Mesenchymal stem cell (in vitro differentiated cells and primary cell): Measurements from ENCODE around the gene HDHD3.

ENCODE experiments used
- DNase-seq: peaks from one replicate; pipeline ENCODE4 v3.0.0-alpha.2; 2013
- H2AFZ ChIP-seq: one replicate; pipeline ENCODE4 v1.6.1; 2013; ENCODE audit warnings: low read depth, mild to moderate bottlenecking, control low read depth, inconsistent platforms, low read length, moderate library complexity
- H2AK5ac ChIP-seq: 2 replicates; pipeline ENCODE4 v1.6.1; 2013; ENCODE audit warnings: low read length, moderate library complexity, mild to moderate bottlenecking, inconsistent platforms; ENCODE audit not compliant: severe bottlenecking
- H2BK120ac ChIP-seq: one replicate; pipeline ENCODE4 v1.6.1; 2013; ENCODE audit warnings: low read depth, mild to moderate bottlenecking, inconsistent platforms, low read length, moderate library complexity
- H2BK12ac ChIP-seq, 2 experiments: one replicate each; pipeline ENCODE4 v1.6.1; 2013; ENCODE audit warnings: inconsistent platforms in 2 of 2, low read length in 2 of 2, mild to moderate bottlenecking in 2 of 2, moderate library complexity in 2 of 2, control low read depth in 1 of 2
- H2BK15ac ChIP-seq: one replicate; pipeline ENCODE4 v1.6.1; 2013; ENCODE audit warnings: mild to moderate bottlenecking, low read depth, inconsistent platforms; ENCODE audit not compliant: poor library complexity, severe bottlenecking
- H2BK5ac ChIP-seq: 2 replicates; pipeline ENCODE4 v1.6.1; 2013; ENCODE audit warnings: low read depth, mild to moderate bottlenecking, low read length, control low read depth, inconsistent platforms; ENCODE audit not compliant: poor library complexity, severe bottlenecking
- H3K14ac ChIP-seq, 2 experiments: one replicate each; pipeline ENCODE4 v1.6.1; 2013; ENCODE audit warnings: inconsistent platforms in 2 of 2, low read length in 2 of 2, control low read depth in 1 of 2, mild to moderate bottlenecking in 1 of 2, moderate library complexity in 1 of 2
- H3K18ac ChIP-seq, 2 experiments: one replicate each; pipeline ENCODE4 v1.6.1; 2013; ENCODE audit warnings: inconsistent platforms in 2 of 2, low read length in 2 of 2, control low read depth in 1 of 2, low read depth in 1 of 2, mild to moderate bottlenecking in 1 of 2
- H3K23ac ChIP-seq, 2 experiments: one replicate each; pipeline ENCODE4 v1.6.1; 2013; ENCODE audit warnings: inconsistent platforms in 2 of 2, low read length in 2 of 2, mild to moderate bottlenecking in 2 of 2, moderate library complexity in 2 of 2, control low read depth in 1 of 2
- H3K27ac ChIP-seq: 2 replicates; pipeline ENCODE4 v1.5.1; 2013; ENCODE audit warnings: mild to moderate bottlenecking, moderate library complexity, low read length, control low read depth, inconsistent platforms; ENCODE audit not compliant: poor library complexity, severe bottlenecking
- H3K27me3 ChIP-seq, 2 experiments: 2 replicates each; pipeline versions ENCODE4 v1.6.1 to v1.7.0; 2013; ENCODE audit warnings: low read length in 2 of 2, mild to moderate bottlenecking in 2 of 2, moderate library complexity in 2 of 2, control low read depth in 1 of 2, inconsistent platforms in 1 of 2; ENCODE audit not compliant: control insufficient read depth in 1 of 2, insufficient read depth in 1 of 2
- H3K36me3 ChIP-seq, 2 experiments: 2 replicates each; pipeline versions ENCODE4 v1.6.1 to v1.7.0; 2013; ENCODE audit warnings: low read length in 2 of 2, control low read depth in 1 of 2, inconsistent platforms in 1 of 2, low read depth in 1 of 2, mild to moderate bottlenecking in 1 of 2; ENCODE audit not compliant: insufficient read depth in 2 of 2, control insufficient read depth in 1 of 2
- H3K4ac ChIP-seq, 2 experiments: one replicate each; pipeline ENCODE4 v1.6.1; 2013; ENCODE audit warnings: inconsistent platforms in 2 of 2, low read length in 2 of 2, mild to moderate bottlenecking in 2 of 2, moderate library complexity in 2 of 2, control low read depth in 1 of 2, low read depth in 1 of 2
- H3K4me1 ChIP-seq: 2 replicates; pipeline ENCODE4 v1.6.1; 2013; ENCODE audit warnings: low read depth, low read length, control low read depth; ENCODE audit not compliant: control insufficient read depth, insufficient read depth
- H3K4me2 ChIP-seq: 2 replicates; pipeline ENCODE4 v1.6.1; 2013; ENCODE audit warnings: low read length, mild to moderate bottlenecking, inconsistent platforms; ENCODE audit not compliant: poor library complexity, severe bottlenecking
- H3K4me3 ChIP-seq, 2 experiments: 2 replicates each; pipeline versions ENCODE4 v1.5.1 to v1.7.0; 2013; ENCODE audit warnings: low read length in 2 of 2, mild to moderate bottlenecking in 2 of 2, control low read depth in 1 of 2, low read depth in 1 of 2; ENCODE audit not compliant: insufficient read depth in 1 of 2
- H3K79me1 ChIP-seq: replicated peaks from 2 replicates; pipeline ENCODE4 v1.6.1; 2013; ENCODE audit warnings: mild to moderate bottlenecking, control low read depth, low read length, inconsistent platforms; ENCODE audit not compliant: poor library complexity, severe bottlenecking
- H3K9ac ChIP-seq: 2 replicates; pipeline ENCODE4 v1.7.0; 2013; ENCODE audit warnings: mild to moderate bottlenecking, low read length, moderate library complexity
- H3K9me3 ChIP-seq: 2 replicates; pipeline ENCODE4 v1.7.0; 2013; ENCODE audit warnings: mild to moderate bottlenecking, low read length; ENCODE audit not compliant: control insufficient read depth
- H4K8ac ChIP-seq: one replicate; pipeline ENCODE4 v1.6.1; 2013; ENCODE audit warnings: inconsistent platforms, mild to moderate bottlenecking, low read length, moderate library complexity
- H4K91ac ChIP-seq: one replicate; pipeline ENCODE4 v1.6.1; 2013; ENCODE audit warnings: mild to moderate bottlenecking, low read length, inconsistent platforms
- WGBS: methylation state at CpG from one replicate; pipeline ENCODE4 v1.1.7; 2013; ENCODE audit warnings: mixed read lengths; 5-methylcytosine and 5-hydroxymethylcytosine counted together

HDHD3 gene

GRCh38 chr9:113370806-113371325 is 5.9 kb downstream of the HDHD3 start:
- 81% methylated on average over 8 of the region's 8 CpGs for WGBS
- DNase-seq = no peak

GRCh38 chr9:113369855-113370140 is 7.0 kb downstream of the HDHD3 start:
- H2BK15ac ChIP-seq = no peak overlapping the region
- H3K4ac ChIP-seq = no peak overlapping the region
- no peak overlapping the region for H4K91ac ChIP-seq
- 93% methylated on average over 11 of the region's 11 CpGs for WGBS
- H2BK12ac ChIP-seq = no peak overlapping the region
- no peak overlapping the region for H3K9ac ChIP-seq
- no peak for DNase-seq
- no peak overlapping the region for H4K8ac ChIP-seq
- no peak overlapping the region for H3K27ac ChIP-seq
- no peak overlapping the region for H2AK5ac ChIP-seq
- H3K27me3 ChIP-seq = no peaks in the 10 kb centered on the region
- no peak overlapping the region for H3K4me2 ChIP-seq
- H2BK5ac ChIP-seq = no peak overlapping the region
- H3K23ac ChIP-seq = no peak overlapping the region
- no peak overlapping the region for H2BK120ac ChIP-seq
- no peak overlapping the region for H2AFZ ChIP-seq
- peaks cover 13% of the 10 kb centered on the region for H3K79me1 ChIP-seq
- H3K9me3 ChIP-seq = no peaks in the 10 kb centered on the region
- H3K36me3 ChIP-seq = peaks cover 14 to 22% of the 10 kb centered on the region in 2 experiments
- no peak overlapping the region for H3K18ac ChIP-seq
- H3K4me1 ChIP-seq = no peaks in the 10 kb centered on the region
- no peak overlapping the region for H3K4me3 ChIP-seq
- no peak overlapping the region for H3K14ac ChIP-seq

More at GRCh38 chr9:113370806-113371325, 5.9 kb downstream of the HDHD3 start:
- H3K23ac ChIP-seq = no peak overlapping the region
- H3K4me1 ChIP-seq = no peaks in the 10 kb centered on the region
- no peak overlapping the region for H3K4me2 ChIP-seq
- no peak overlapping the region for H3K4me3 ChIP-seq
- no peak overlapping the region for H3K4ac ChIP-seq
- no peak overlapping the region for H3K14ac ChIP-seq
- no peak overlapping the region for H3K27ac ChIP-seq
- no peaks in the 10 kb centered on the region for H3K27me3 ChIP-seq
- no peak overlapping the region for H3K18ac ChIP-seq
- no peak overlapping the region for H3K9ac ChIP-seq
- no peak overlapping the region for H2BK15ac ChIP-seq
- H2AFZ ChIP-seq = no peak overlapping the region
- no peak overlapping the region for H4K8ac ChIP-seq
- no peak overlapping the region for H2BK120ac ChIP-seq
- peaks cover 17 to 25% of the 10 kb centered on the region in 2 experiments for H3K36me3 ChIP-seq
- peaks cover 18% of the 10 kb centered on the region for H3K79me1 ChIP-seq
- H3K9me3 ChIP-seq = no peaks in the 10 kb centered on the region
- no peak overlapping the region for H2BK12ac ChIP-seq
- H2BK5ac ChIP-seq = no peak overlapping the region
- H4K91ac ChIP-seq = no peak overlapping the region
- H2AK5ac ChIP-seq = no peak overlapping the region

- Histone ChIP-seq H3K4me1 (no peaks in the 10 kb centered on the region), H2BK15ac (no peak overlapping the region), H3K23ac (no peak overlapping the region), H3K14ac (no peak overlapping the region), H3K9me3 (no peaks in the 10 kb centered on the region), H2BK12ac (no peak overlapping the region), H2AK5ac (no peak overlapping the region), H2BK120ac (no peak overlapping the region), H3K18ac (no peak overlapping the region), H3K4me3 (no peak overlapping the region), H4K8ac (no peak overlapping the region), H3K36me3 (peaks cover 12 to 18% of the 10 kb centered on the region in 2 experiments), H3K4me2 (no peak overlapping the region), H3K27ac (no peak overlapping the region), H2BK5ac (no peak overlapping the region), H2AFZ (no peak overlapping the region), H3K9ac (no peak overlapping the region), H3K27me3 (no peaks in the 10 kb centered on the region), H3K4ac (no peak overlapping the region), H3K79me1 (peaks cover 10% of the 10 kb centered on the region), H4K91ac (no peak overlapping the region)
- DNase-seq = no peak
- 93% methylated on average over 11 of the region's 13 CpGs for WGBS
Measured at GRCh38 chr9:113368982-113369854, 7.6 kb downstream of the HDHD3 start.

- H3K79me1 ChIP-seq = peaks cover 3% of the 10 kb centered on the region
- no peak for DNase-seq
- H4K91ac ChIP-seq = no peak overlapping the region
- no peak overlapping the region for H3K23ac ChIP-seq
- H3K4me2 ChIP-seq = no peak overlapping the region
- H3K14ac ChIP-seq = no peak overlapping the region
- no peak overlapping the region for H2BK5ac ChIP-seq
- H2AFZ ChIP-seq = no peak overlapping the region
- no peaks in the 10 kb centered on the region for H3K9me3 ChIP-seq
- no peak overlapping the region for H2BK12ac ChIP-seq
- no peak overlapping the region for H2AK5ac ChIP-seq
- no peak overlapping the region for H3K4me3 ChIP-seq
- H3K36me3 ChIP-seq = peaks cover 4 to 10% of the 10 kb centered on the region in 2 experiments
- 93% methylated on average over 4 of the region's 5 CpGs for WGBS
- no peak overlapping the region for H3K4ac ChIP-seq
- H2BK15ac ChIP-seq = no peak overlapping the region
- H3K9ac ChIP-seq = no peak overlapping the region
- no peak overlapping the region for H3K27ac ChIP-seq
- H3K4me1 ChIP-seq = no peaks in the 10 kb centered on the region
- H3K18ac ChIP-seq = no peak overlapping the region
- no peak overlapping the region for H2BK120ac ChIP-seq
- H3K27me3 ChIP-seq = no peaks in the 10 kb centered on the region
- H4K8ac ChIP-seq = no peak overlapping the region
Measured at GRCh38 chr9:113368348-113368981, 8.3 kb downstream of the HDHD3 start.
